H1 (cell line): ENCODE results near the gene RERE. TPM values are rescaled to one million over a fixed set of nuclear protein-coding genes. Genes with fewer than 3 reads are reported as not detected.

Experiments
- CTCF ChIA-PET: fragments of 300-600 bp; sonication (Branson Sonifier 250); formaldehyde crosslinking; loops from one replicate; lab custom pipeline; 2021; ENCODE audit not compliant: partially characterized antibody; lab: Charles Lee
- POLR2A ChIA-PET: fragments of 300-600 bp; sonication (Branson Sonifier 250); formaldehyde crosslinking; loops from one replicate; lab custom pipeline; 2021; ENCODE audit warnings: inconsistent platforms; ENCODE audit not compliant: partially characterized antibody; lab: Charles Lee
- DNase-seq, 2 experiments: peaks; one replicate each; pipeline versions ENCODE4 v3.0.0 to v3.0.0-alpha.2; 2010 to 2022; ENCODE audit warnings: low spot score in 2 of 2, low read depth in 1 of 2, mixed read lengths in 1 of 2
- FAIRE-seq: peaks from 2 replicates; lab custom pipeline; 2011; peaks lifted over from hg19 to GRCh38; lab: Jason Lieb, UNC
- H2AFZ ChIP-seq: 2 replicates; pipeline ENCODE4 v1.8.1; 2012; ENCODE audit warnings: low read length, inconsistent platforms
- H2AK5ac ChIP-seq: 2 replicates; pipeline ENCODE4 v1.6.1; 2013; ENCODE audit warnings: low read depth, low read length
- H2BK120ac ChIP-seq: replicated peaks from 2 replicates; pipeline ENCODE3; 2013; ENCODE audit warnings: low read depth, low read length, inconsistent platforms
- H2BK12ac ChIP-seq: 2 replicates; pipeline ENCODE4 v1.6.1; 2013; ENCODE audit warnings: low read depth, low read length
- H2BK15ac ChIP-seq: 2 replicates; pipeline ENCODE4 v1.6.1; 2013; ENCODE audit warnings: low read length
- H2BK20ac ChIP-seq: 2 replicates; pipeline ENCODE4 v1.6.1; 2013; ENCODE audit warnings: low read length
- H2BK5ac ChIP-seq: 2 replicates; pipeline ENCODE4 v1.6.1; 2013; ENCODE audit warnings: low read depth, low read length
- H3K14ac ChIP-seq: 2 replicates; pipeline ENCODE4 v1.6.1; 2013; ENCODE audit warnings: inconsistent platforms; ENCODE audit not compliant: insufficient read length
- H3K18ac ChIP-seq: 2 replicates; pipeline ENCODE4 v1.6.1; 2013; ENCODE audit warnings: low read length; ENCODE audit errors: extremely low read depth
- H3K23ac ChIP-seq: 2 replicates; pipeline ENCODE4 v1.6.1; 2013; ENCODE audit warnings: inconsistent platforms; ENCODE audit not compliant: insufficient read length
- H3K23me2 ChIP-seq: 2 replicates; pipeline ENCODE4 v1.6.1; 2013; ENCODE audit warnings: low read depth, low read length
- H3K27ac ChIP-seq: 2 replicates; pipeline ENCODE4 v1.6.1; 2011; ENCODE audit warnings: low read depth, low read length, inconsistent platforms
- H3K27me3 ChIP-seq, 4 experiments: replicated peaks in 1 of 4; 1 replicate in 1 of 4; 2 replicates in 3 of 4; pipeline versions ENCODE4 v1.6.1 to v1.8.1; 2011 to 2013; ENCODE audit warnings: low read length in 3 of 4, mild to moderate bottlenecking in 3 of 4, inconsistent platforms in 2 of 4, mixed read lengths in 2 of 4, moderate library complexity in 1 of 4; ENCODE audit not compliant: control insufficient read depth in 3 of 4, insufficient read depth in 3 of 4; ENCODE audit errors: extremely low read depth in 1 of 4
- H3K36me3 ChIP-seq, 4 experiments: 2 replicates each; pipeline versions ENCODE4 v1.6.1 to v1.8.1; 2011 to 2013; ENCODE audit warnings: mild to moderate bottlenecking in 4 of 4, low read length in 3 of 4, moderate library complexity in 2 of 4, control low read depth in 1 of 4, inconsistent platforms in 1 of 4; ENCODE audit not compliant: insufficient read depth in 4 of 4, control insufficient read depth in 2 of 4
- H3K4ac ChIP-seq: replicated peaks from 2 replicates; pipeline ENCODE3; 2013; ENCODE audit warnings: low read length, low read depth, mixed read lengths, inconsistent platforms; ENCODE audit not compliant: insufficient read length
- H3K4me1 ChIP-seq, 4 experiments: replicated peaks in 1 of 4; 1 replicate in 1 of 4; 2 replicates in 3 of 4; pipeline versions ENCODE4 v1.6.1 to v1.8.1; 2011 to 2013; ENCODE audit warnings: low read length in 3 of 4, inconsistent platforms in 2 of 4, mixed read lengths in 1 of 4; ENCODE audit not compliant: insufficient read depth in 4 of 4, control insufficient read depth in 3 of 4
- H3K4me2 ChIP-seq, 2 experiments: 2 replicates each; pipeline versions ENCODE4 v1.6.1 to v1.8.1; 2011 to 2013; ENCODE audit warnings: low read depth in 2 of 2, low read length in 2 of 2, control low read depth in 1 of 2, inconsistent platforms in 1 of 2, mild to moderate bottlenecking in 1 of 2; ENCODE audit not compliant: insufficient read depth in 1 of 2
- H3K4me3 ChIP-seq, 4 experiments: fragments of 200-600, 300-600 bp in 1 of 4; sonication (generic), shearing (Covaris generic), sonication (Bioruptor Twin) in 1 of 4; 2 replicates each; pipeline versions ENCODE4 v1.5.1 to v1.8.1; 2011 to 2016; ENCODE audit warnings: low read length in 4 of 4, low read depth in 3 of 4, control low read depth in 2 of 4, inconsistent platforms in 2 of 4, mild to moderate bottlenecking in 2 of 4, mixed read lengths in 1 of 4, moderate library complexity in 1 of 4; ENCODE audit not compliant: insufficient read depth in 2 of 4; ENCODE audit errors: extremely low read depth in 1 of 4
- H3K56ac ChIP-seq: replicated peaks from 2 replicates; pipeline ENCODE3; 2013; ENCODE audit warnings: low read depth, mild to moderate bottlenecking, mixed read lengths, low read length, inconsistent platforms; ENCODE audit not compliant: insufficient read length
- H3K79me1 ChIP-seq: 2 replicates; pipeline ENCODE4 v1.6.1; 2013; ENCODE audit warnings: low read depth, low read length, control low read depth
- H3K79me2 ChIP-seq, 2 experiments: 2 replicates each; pipeline versions ENCODE4 v1.6.1 to v1.8.1; 2012 to 2013; ENCODE audit warnings: low read length in 2 of 2, mild to moderate bottlenecking in 2 of 2, inconsistent platforms in 1 of 2; ENCODE audit not compliant: insufficient read depth in 2 of 2, control insufficient read depth in 1 of 2
- H3K9ac ChIP-seq, 4 experiments: replicated peaks in 1 of 4; 1 replicate in 1 of 4; 2 replicates in 3 of 4; pipeline versions ENCODE4 v1.6.1 to v1.8.1; 2011 to 2013; ENCODE audit warnings: low read depth in 3 of 4, low read length in 3 of 4, control low read depth in 2 of 4, mild to moderate bottlenecking in 2 of 4, moderate library complexity in 2 of 4, inconsistent platforms in 1 of 4; ENCODE audit errors: extremely low read depth in 1 of 4
- H3K9me3 ChIP-seq, 2 experiments: 2 replicates each; pipeline versions ENCODE4 v1.6.1 to v1.8.1; 2012 to 2013; ENCODE audit warnings: mild to moderate bottlenecking in 2 of 2, moderate library complexity in 2 of 2, control low read depth in 1 of 2, inconsistent platforms in 1 of 2, low read depth in 1 of 2, low read length in 1 of 2, mixed read lengths in 1 of 2; ENCODE audit not compliant: insufficient read depth in 2 of 2
- H4K20me1 ChIP-seq, 2 experiments: replicated peaks in 1 of 2; 2 replicates each; pipeline versions ENCODE3 to v1.8.1; 2011 to 2013; ENCODE audit warnings: inconsistent platforms in 2 of 2, low read length in 2 of 2, mild to moderate bottlenecking in 1 of 2; ENCODE audit not compliant: insufficient read depth in 2 of 2, control insufficient read depth in 1 of 2
- H4K5ac ChIP-seq: 2 replicates; pipeline ENCODE4 v1.6.1; 2013; ENCODE audit warnings: low read length, low read depth, mixed read lengths, inconsistent platforms; ENCODE audit not compliant: insufficient read length
- H4K8ac ChIP-seq: 2 replicates; pipeline ENCODE4 v1.8.0; 2013; ENCODE audit warnings: mild to moderate bottlenecking, moderate library complexity, low read length, inconsistent platforms; ENCODE audit not compliant: insufficient read depth; ENCODE audit errors: extremely low read depth
- H4K91ac ChIP-seq: replicated peaks from 2 replicates; pipeline ENCODE3; 2013; ENCODE audit warnings: low read length, mixed read lengths, inconsistent platforms; ENCODE audit not compliant: insufficient read length
- CHD2 ChIP-seq: IDR thresholded peaks from 2 replicates; pipeline ENCODE4 v1.6.1; 2012; ENCODE audit warnings: low read length, improper control_type of control experiment
- KDM4A ChIP-seq: IDR thresholded peaks from one replicate; pipeline ENCODE4 v1.7.1; 2012; ENCODE audit warnings: low read depth, mild to moderate bottlenecking, moderate library complexity, low read length, inconsistent platforms; ENCODE audit not compliant: severe bottlenecking
- SP4 ChIP-seq: IDR thresholded peaks from 2 replicates; pipeline ENCODE4 v1.6.1; 2012; ENCODE audit warnings: low read length, inconsistent platforms
- WGBS, 2 experiments: shearing (Covaris generic) in 1 of 2; methylation state at CpG; one replicate each; pipeline versions ENCODE4 v1.1.6 to v1.1.7; 2013 to 2015; ENCODE audit warnings: low lambda C conversion rate in 2 of 2, mixed read lengths in 2 of 2, inconsistent platforms in 1 of 2, low coverage in 1 of 2, missing lambda C conversion rate in 1 of 2; ENCODE audit not compliant: insufficient replicate concordance in 2 of 2, insufficient coverage in 1 of 2, insufficient read length in 1 of 2; ENCODE audit errors: extremely low coverage in 1 of 2, missing lambda C conversion rate in 1 of 2; 5-methylcytosine and 5-hydroxymethylcytosine counted together
- polyA plus RNA-seq, 7 experiments: library from polyadenylated mRNA; depleted of rRNA in 3 of 7; stranded (reverse) in 5 of 7; unstranded in 2 of 7; fragments of >200 nt in 5 of 7; fragments of 200-250 nt in 2 of 7; gene quantifications; 1 replicate in 5 of 7; 2 replicates in 1 of 7; 4 replicates in 1 of 7; pipeline versions ENCODE4 v1.2.1 to v1.2.3, GENCODE V29; 2011 to 2013; ENCODE audit warnings: missing spikeins in 2 of 7, mixed read lengths in 2 of 7
- total RNA-seq: library from RNA; stranded (reverse); fragmentation: NEBNext Ultra II Directional; extraction: Animal tissue kit (Norgen Biotek cat#: 25700); gene quantifications from 2 replicates; pipeline ENCODE4 v1.2.1, GENCODE V29; 2021

Gene RERE
- total and polyA plus RNA-seq, 2 of the 8 experiments (the other 6 are each of a cell fraction or from before 2014, with no cell fraction given), result 15.3 to 142 TPM

DNA sequence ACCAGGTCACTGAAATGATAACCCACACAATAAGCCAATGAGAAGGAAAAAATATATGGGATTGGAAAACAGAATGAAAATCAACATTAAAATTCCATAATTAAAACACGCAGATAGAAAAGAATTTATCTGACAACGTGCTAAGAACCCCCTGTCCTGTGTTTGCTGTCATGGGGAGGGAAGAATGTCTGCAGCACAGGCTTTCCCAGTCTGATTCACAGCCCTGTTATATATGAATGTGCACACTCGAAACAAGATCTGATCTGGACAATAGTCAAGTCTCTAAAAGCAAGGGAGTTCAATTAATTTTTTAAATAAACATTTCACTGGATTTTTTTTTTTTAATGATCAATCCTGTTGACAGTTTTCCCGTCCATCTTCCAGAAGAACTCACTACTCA, 220.0 kb downstream of the RERE start:
- WGBS, 2 experiments, result 94% methylated on average over 4 of the region's 4 CpGs; no CpG with 5 or more reads in 1 of the 2 experiments
- no peak overlapping the region for H3K23ac ChIP-seq
- 0 out of 8 replicates have a peak, but pooled peaks cover 0 to 7% (median 0%) of the 10 kb centered on the region in 4 experiments for H3K36me3 ChIP-seq
- H2BK15ac ChIP-seq, result no peak overlapping the region
- H3K23me2 ChIP-seq, result no peaks in the 10 kb centered on the region; the same call in 1 of the 2 replicates
- H2AFZ ChIP-seq, result no peak overlapping the region
- POLR2A ChIA-PET, result interaction anchor here (0.5 to 2.2 kb wide), 3 partner anchors 10 to 102 kb away, joined by 3 to 7 read pairs (median 3); no protein-coding TSS in a partner anchor
- no peak overlapping the region for H4K8ac ChIP-seq
- no peak overlapping the region for H3K9ac ChIP-seq
- no peak overlapping the region for H3K4me3 ChIP-seq
- DNase-seq (no peak), FAIRE-seq (no peak)
- no peak overlapping the region for H2AK5ac ChIP-seq
- H3K9me3 ChIP-seq, result no peaks in the 10 kb centered on the region
- no peak overlapping the region for H4K5ac ChIP-seq
- H3K4me1 ChIP-seq, result peaks cover 0 to 15% (median 5%) of the 10 kb centered on the region in 4 experiments; a peak in 3 of 7 replicates
- no peak overlapping the region for H4K91ac ChIP-seq
- CTCF ChIA-PET, result interaction anchor here (1.0 to 3.9 kb wide), 4 partner anchors 10 to 72 kb away, joined by 3 to 16 read pairs (median 4); no protein-coding TSS in a partner anchor
- no peak overlapping the region for H3K4ac ChIP-seq
- no peaks in the 10 kb centered on the region for H3K27me3 ChIP-seq
- no peak overlapping the region for H2BK120ac ChIP-seq
- no peak for TF ChIP-seq KDM4A
- no peak for TF ChIP-seq SP4
- no peak for TF ChIP-seq CHD2
- TF ChIP-seq, all 59 proteins: peak for 0
- Histone ChIP-seq H3K14ac (no peak overlapping the region), H4K20me1 (peaks cover 10 to 16% of the 10 kb centered on the region in 2 experiments), H3K79me1 (peaks cover 11% of the 10 kb centered on the region; the same call in 1 of the 2 replicates), H3K79me2 (peaks cover 10 to 94% of the 10 kb centered on the region in 2 experiments), H2BK12ac (no peak overlapping the region), H3K27ac (no peak overlapping the region), H3K56ac (no peak overlapping the region), H3K4me2 (no peak overlapping the region), H2BK20ac (no peak overlapping the region), H2BK5ac (no peak overlapping the region), H3K18ac (no peak overlapping the region)
